Uterus (tissue), 4 donors: Measurements from ENCODE around the gene CTRB2. TPM values are rescaled to one million over a fixed set of nuclear protein-coding genes. Genes with fewer than 3 reads are reported as not detected.

Experiments
- DNase-seq, 2 donors: peaks; one replicate each; pipeline ENCODE4 v3.0.0-alpha.2; 2019 to 2020
- H3K27ac ChIP-seq, 2 donors: fragments of 200-600 bp; sonication (generic); 1 replicate in 1 of 2; 2 replicates in 1 of 2; pipeline ENCODE4 v1.5.1; 2016 to 2018
- H3K27me3 ChIP-seq, 2 donors: fragments of 200-600 bp; sonication (generic); one replicate each; pipeline ENCODE4 v1.5.1; 2018 to 2019; ENCODE audit warnings: control low read depth in 1 of 2
- H3K36me3 ChIP-seq, 2 donors: fragments of 200-600 bp; sonication (generic); one replicate each; pipeline ENCODE4 v1.5.1; 2019; ENCODE audit warnings: control low read depth in 1 of 2
- H3K4me1 ChIP-seq, 2 donors: fragments of 200-600 bp; sonication (generic); one replicate each; pipeline ENCODE4 v1.5.1; 2018 to 2019; ENCODE audit warnings: control low read depth in 1 of 2
- H3K4me3 ChIP-seq, 2 donors: fragments of 200-600 bp; sonication (generic); 1 replicate in 1 of 2; 2 replicates in 1 of 2; pipeline ENCODE4 v1.5.1; 2018 to 2019; ENCODE audit warnings: mild to moderate bottlenecking in 1 of 2
- H3K9me3 ChIP-seq, 2 donors: fragments of 200-600 bp; sonication (generic); one replicate each; pipeline ENCODE4 v1.5.1; 2019; ENCODE audit warnings: control low read depth in 1 of 2
- CTCF ChIP-seq, 4 experiments: fragments of 200-600 bp in 2 of 4; fragments of 450-650 bp in 2 of 4; sonication (generic) in 2 of 4; IDR thresholded peaks; one replicate each; pipeline ENCODE4 v1.5.1; 2016 to 2019; ENCODE audit warnings: antibody characterized with exemption in 4 of 4, mild to moderate bottlenecking in 2 of 4, moderate library complexity in 1 of 4
- POLR2A ChIP-seq, 2 donors: fragments of 450-650 bp; IDR thresholded peaks; one replicate each; pipeline ENCODE4 v1.6.1; 2016; ENCODE audit warnings: antibody characterized with exemption in 2 of 2, mild to moderate bottlenecking in 1 of 2, moderate library complexity in 1 of 2
- intact Hi-C: fragments of 100-400 bp; cut with DNase I; formaldehyde crosslinking; loops from one replicate; pipeline ENCODE4 v1.15.1; 2023; ENCODE audit warnings: low total_unique reads
- total RNA-seq, 4 donors: library from RNA; depleted of rRNA in 3 of 4; stranded (reverse); fragments of >200 nt in 3 of 4; gene quantifications; one replicate each; pipeline versions ENCODE4 v1.1.0 to v1.2.4, GENCODE V29; 2014 to 2023
- donor health status: DM: yes; HTN: yes; CAD: no.

The CTRB2 gene
- total RNA-seq, 4 donors from 2014 or later = not detected

- Histone ChIP-seq H3K27ac (no peak overlapping the region), H3K4me1 (no peaks in the 10 kb centered on the region), H3K27me3 (no peaks in the 10 kb centered on the region), H3K36me3 (no peaks in the 10 kb centered on the region), H3K4me3 (no peak overlapping the region), H3K9me3 (no peaks in the 10 kb centered on the region)
- no peak for DNase-seq
- TF ChIP-seq CTCF (IDR thresholded peaks at IDR 0.05) (no peak), POLR2A (IDR thresholded peaks at IDR 0.05) (no peak)
- intact Hi-C loops = no loop called here
These were observed 12.9 kb upstream of the CTRB2 start for GRCh38 chr16:75219838-75220237.

GRCh38 chr16:75219088-75219487 is 12.1 kb upstream of the CTRB2 start:
- Histone ChIP-seq H3K27ac (no peak overlapping the region), H3K4me3 (no peak overlapping the region), H3K9me3 (no peaks in the 10 kb centered on the region), H3K36me3 (no peaks in the 10 kb centered on the region), H3K27me3 (no peaks in the 10 kb centered on the region), H3K4me1 (no peaks in the 10 kb centered on the region)
- TF ChIP-seq CTCF (IDR thresholded peaks at IDR 0.05) (no peak), POLR2A (IDR thresholded peaks at IDR 0.05) (no peak)
- intact Hi-C loops = no loop called here
- no peak for DNase-seq

GRCh38 chr16:75218256-75219076 is 11.5 kb upstream of the CTRB2 start, which contains the start of gene CTRB1:
TSS of gene CTRB1 (plus strand) at chr16:75218988. CDS start at chr16:75219008, 20 bp downstream.
- intact Hi-C loops = no loop called here
- Histone ChIP-seq H3K9me3 (no peaks in the 10 kb centered on the region), H3K4me1 (no peaks in the 10 kb centered on the region), H3K27ac (no peak within 1 kb of the TSS), H3K27me3 (no peaks in the 10 kb centered on the region), H3K36me3 (no peaks in the 10 kb centered on the region), H3K4me3 (no peak within 1 kb of the TSS)
- no peak for DNase-seq
- TF ChIP-seq CTCF (IDR thresholded peaks at IDR 0.05) (no peak), POLR2A (IDR thresholded peaks at IDR 0.05) (no peak)

DNA sequence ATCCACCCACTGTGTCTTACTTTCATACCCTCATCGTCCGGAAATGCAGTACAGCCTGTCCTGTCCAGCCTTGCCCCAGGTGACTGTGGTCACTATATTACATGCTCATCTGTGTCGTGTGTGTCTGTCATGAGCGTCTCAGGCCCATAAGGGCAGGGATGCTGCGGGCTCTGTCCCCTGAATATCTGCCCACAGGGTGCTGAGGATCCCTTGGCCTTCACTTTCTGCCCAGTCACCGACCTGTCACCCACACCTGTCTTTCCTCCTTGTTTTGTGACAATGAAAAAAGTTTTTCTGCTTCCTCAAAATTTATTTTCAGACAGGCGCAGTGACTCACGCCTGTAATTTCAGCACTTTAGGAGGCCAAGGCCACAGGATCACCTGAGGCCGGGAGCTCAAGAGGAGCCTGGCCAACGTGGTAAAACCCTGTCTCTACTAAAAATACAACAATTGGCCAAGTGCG is 10.5 kb upstream of the CTRB2 start:
- H3K27ac ChIP-seq = no peak overlapping the region

More for the DNA sequence above, 10.5 kb upstream of the CTRB2 start:
- DNase-seq = no peak
- no peaks in the 10 kb centered on the region for H3K36me3 ChIP-seq
- no peak overlapping the region for H3K4me3 ChIP-seq
- TF ChIP-seq CTCF (IDR thresholded peaks at IDR 0.05) (no peak), POLR2A (IDR thresholded peaks at IDR 0.05) (no peak)
- intact Hi-C loops = no loop called here
- no peaks in the 10 kb centered on the region for H3K27me3 ChIP-seq
- no peaks in the 10 kb centered on the region for H3K9me3 ChIP-seq
- H3K4me1 ChIP-seq = no peaks in the 10 kb centered on the region
